H1 (cell line): Measurements from ENCODE around the gene CACNB2. TPM values are rescaled to one million over a fixed set of nuclear protein-coding genes. Genes with fewer than 3 reads are reported as not detected.

Experiments used
- CTCF ChIA-PET: fragments of 300-600 bp; sonication (Branson Sonifier 250); formaldehyde crosslinking; loops from one replicate; lab custom pipeline; 2021; ENCODE audit not compliant: partially characterized antibody; lab: Charles Lee
- POLR2A ChIA-PET: fragments of 300-600 bp; sonication (Branson Sonifier 250); formaldehyde crosslinking; loops from one replicate; lab custom pipeline; 2021; ENCODE audit warnings: inconsistent platforms; ENCODE audit not compliant: partially characterized antibody; lab: Charles Lee
- DNase-seq, 2 experiments: peaks; one replicate each; pipeline versions ENCODE4 v3.0.0 to v3.0.0-alpha.2; 2010 to 2022; ENCODE audit warnings: low spot score in 2 of 2, low read depth in 1 of 2, mixed read lengths in 1 of 2
- FAIRE-seq: peaks from 2 replicates; lab custom pipeline; 2011; peaks lifted over from hg19 to GRCh38; lab: Jason Lieb, UNC
- H2AFZ ChIP-seq: 2 replicates; pipeline ENCODE4 v1.8.1; 2012; ENCODE audit warnings: low read length, inconsistent platforms
- H2AK5ac ChIP-seq: 2 replicates; pipeline ENCODE4 v1.6.1; 2013; ENCODE audit warnings: low read depth, low read length
- H2BK120ac ChIP-seq: replicated peaks from 2 replicates; pipeline ENCODE3; 2013; ENCODE audit warnings: low read depth, low read length, inconsistent platforms
- H2BK12ac ChIP-seq: 2 replicates; pipeline ENCODE4 v1.6.1; 2013; ENCODE audit warnings: low read depth, low read length
- H2BK15ac ChIP-seq: 2 replicates; pipeline ENCODE4 v1.6.1; 2013; ENCODE audit warnings: low read length
- H2BK20ac ChIP-seq: 2 replicates; pipeline ENCODE4 v1.6.1; 2013; ENCODE audit warnings: low read length
- H2BK5ac ChIP-seq: 2 replicates; pipeline ENCODE4 v1.6.1; 2013; ENCODE audit warnings: low read depth, low read length
- H3K14ac ChIP-seq: 2 replicates; pipeline ENCODE4 v1.6.1; 2013; ENCODE audit warnings: inconsistent platforms; ENCODE audit not compliant: insufficient read length
- H3K18ac ChIP-seq: 2 replicates; pipeline ENCODE4 v1.6.1; 2013; ENCODE audit warnings: low read length; ENCODE audit errors: extremely low read depth
- H3K23ac ChIP-seq: 2 replicates; pipeline ENCODE4 v1.6.1; 2013; ENCODE audit warnings: inconsistent platforms; ENCODE audit not compliant: insufficient read length
- H3K23me2 ChIP-seq: 2 replicates; pipeline ENCODE4 v1.6.1; 2013; ENCODE audit warnings: low read depth, low read length
- H3K27ac ChIP-seq: 2 replicates; pipeline ENCODE4 v1.6.1; 2011; ENCODE audit warnings: low read depth, low read length, inconsistent platforms
- H3K27me3 ChIP-seq, 4 experiments: replicated peaks in 1 of 4; 1 replicate in 1 of 4; 2 replicates in 3 of 4; pipeline versions ENCODE4 v1.6.1 to v1.8.1; 2011 to 2013; ENCODE audit warnings: low read length in 3 of 4, mild to moderate bottlenecking in 3 of 4, inconsistent platforms in 2 of 4, mixed read lengths in 2 of 4, moderate library complexity in 1 of 4; ENCODE audit not compliant: control insufficient read depth in 3 of 4, insufficient read depth in 3 of 4; ENCODE audit errors: extremely low read depth in 1 of 4
- H3K36me3 ChIP-seq, 4 experiments: 2 replicates each; pipeline versions ENCODE4 v1.6.1 to v1.8.1; 2011 to 2013; ENCODE audit warnings: mild to moderate bottlenecking in 4 of 4, low read length in 3 of 4, moderate library complexity in 2 of 4, control low read depth in 1 of 4, inconsistent platforms in 1 of 4; ENCODE audit not compliant: insufficient read depth in 4 of 4, control insufficient read depth in 2 of 4
- H3K4ac ChIP-seq: replicated peaks from 2 replicates; pipeline ENCODE3; 2013; ENCODE audit warnings: low read length, low read depth, mixed read lengths, inconsistent platforms; ENCODE audit not compliant: insufficient read length
- H3K4me1 ChIP-seq, 4 experiments: replicated peaks in 1 of 4; 1 replicate in 1 of 4; 2 replicates in 3 of 4; pipeline versions ENCODE4 v1.6.1 to v1.8.1; 2011 to 2013; ENCODE audit warnings: low read length in 3 of 4, inconsistent platforms in 2 of 4, mixed read lengths in 1 of 4; ENCODE audit not compliant: insufficient read depth in 4 of 4, control insufficient read depth in 3 of 4
- H3K4me2 ChIP-seq, 2 experiments: 2 replicates each; pipeline versions ENCODE4 v1.6.1 to v1.8.1; 2011 to 2013; ENCODE audit warnings: low read depth in 2 of 2, low read length in 2 of 2, control low read depth in 1 of 2, inconsistent platforms in 1 of 2, mild to moderate bottlenecking in 1 of 2; ENCODE audit not compliant: insufficient read depth in 1 of 2
- H3K4me3 ChIP-seq, 4 experiments: fragments of 200-600, 300-600 bp in 1 of 4; sonication (generic), shearing (Covaris generic), sonication (Bioruptor Twin) in 1 of 4; 2 replicates each; pipeline versions ENCODE4 v1.5.1 to v1.8.1; 2011 to 2016; ENCODE audit warnings: low read length in 4 of 4, low read depth in 3 of 4, control low read depth in 2 of 4, inconsistent platforms in 2 of 4, mild to moderate bottlenecking in 2 of 4, mixed read lengths in 1 of 4, moderate library complexity in 1 of 4; ENCODE audit not compliant: insufficient read depth in 2 of 4; ENCODE audit errors: extremely low read depth in 1 of 4
- H3K56ac ChIP-seq: replicated peaks from 2 replicates; pipeline ENCODE3; 2013; ENCODE audit warnings: low read depth, mild to moderate bottlenecking, mixed read lengths, low read length, inconsistent platforms; ENCODE audit not compliant: insufficient read length
- H3K79me1 ChIP-seq: 2 replicates; pipeline ENCODE4 v1.6.1; 2013; ENCODE audit warnings: low read depth, low read length, control low read depth
- H3K79me2 ChIP-seq, 2 experiments: 2 replicates each; pipeline versions ENCODE4 v1.6.1 to v1.8.1; 2012 to 2013; ENCODE audit warnings: low read length in 2 of 2, mild to moderate bottlenecking in 2 of 2, inconsistent platforms in 1 of 2; ENCODE audit not compliant: insufficient read depth in 2 of 2, control insufficient read depth in 1 of 2
- H3K9ac ChIP-seq, 4 experiments: replicated peaks in 1 of 4; 1 replicate in 1 of 4; 2 replicates in 3 of 4; pipeline versions ENCODE4 v1.6.1 to v1.8.1; 2011 to 2013; ENCODE audit warnings: low read depth in 3 of 4, low read length in 3 of 4, control low read depth in 2 of 4, mild to moderate bottlenecking in 2 of 4, moderate library complexity in 2 of 4, inconsistent platforms in 1 of 4; ENCODE audit errors: extremely low read depth in 1 of 4
- H3K9me3 ChIP-seq, 2 experiments: 2 replicates each; pipeline versions ENCODE4 v1.6.1 to v1.8.1; 2012 to 2013; ENCODE audit warnings: mild to moderate bottlenecking in 2 of 2, moderate library complexity in 2 of 2, control low read depth in 1 of 2, inconsistent platforms in 1 of 2, low read depth in 1 of 2, low read length in 1 of 2, mixed read lengths in 1 of 2; ENCODE audit not compliant: insufficient read depth in 2 of 2
- H4K20me1 ChIP-seq, 2 experiments: replicated peaks in 1 of 2; 2 replicates each; pipeline versions ENCODE3 to v1.8.1; 2011 to 2013; ENCODE audit warnings: inconsistent platforms in 2 of 2, low read length in 2 of 2, mild to moderate bottlenecking in 1 of 2; ENCODE audit not compliant: insufficient read depth in 2 of 2, control insufficient read depth in 1 of 2
- H4K5ac ChIP-seq: 2 replicates; pipeline ENCODE4 v1.6.1; 2013; ENCODE audit warnings: low read length, low read depth, mixed read lengths, inconsistent platforms; ENCODE audit not compliant: insufficient read length
- H4K8ac ChIP-seq: 2 replicates; pipeline ENCODE4 v1.8.0; 2013; ENCODE audit warnings: mild to moderate bottlenecking, moderate library complexity, low read length, inconsistent platforms; ENCODE audit not compliant: insufficient read depth; ENCODE audit errors: extremely low read depth
- H4K91ac ChIP-seq: replicated peaks from 2 replicates; pipeline ENCODE3; 2013; ENCODE audit warnings: low read length, mixed read lengths, inconsistent platforms; ENCODE audit not compliant: insufficient read length
- ATF2 ChIP-seq: IDR thresholded peaks from 2 replicates; pipeline ENCODE4 v1.6.1; 2012; ENCODE audit warnings: low read length, inconsistent platforms
- FOSL1 ChIP-seq: IDR thresholded peaks from 2 replicates; pipeline ENCODE4 v1.6.1; 2011; ENCODE audit warnings: mild to moderate bottlenecking, low read depth, low read length, moderate library complexity; ENCODE audit not compliant: insufficient read depth
- JUN ChIP-seq: IDR thresholded peaks from 2 replicates; pipeline ENCODE4 v1.6.1; 2011; ENCODE audit warnings: low read depth, mild to moderate bottlenecking, improper control_type of control experiment, low read length
- MAX ChIP-seq: IDR thresholded peaks from 2 replicates; pipeline ENCODE4 v1.6.1; 2012; ENCODE audit warnings: inconsistent platforms
- POU5F1 ChIP-seq: IDR thresholded peaks from 2 replicates; pipeline ENCODE4 v1.6.1; 2011; ENCODE audit warnings: low read depth, mild to moderate bottlenecking, low read length, moderate library complexity
- RNF2 ChIP-seq: fragments of 200-900, 300-1000 bp; sonication (generic); IDR thresholded peaks from 2 replicates; pipeline ENCODE4 v1.7.1; 2016; ENCODE audit warnings: borderline replicate concordance, low read depth, mild to moderate bottlenecking, antibody characterized with exemption, low read length; ENCODE audit not compliant: poor library complexity, severe bottlenecking; ENCODE audit errors: missing control alignments
- RXRA ChIP-seq: IDR thresholded peaks from 2 replicates; pipeline ENCODE4 v1.6.1; 2011; ENCODE audit warnings: low read depth, mild to moderate bottlenecking, low read length, moderate library complexity; ENCODE audit not compliant: insufficient read depth
- SIRT6 ChIP-seq: IDR thresholded peaks from one replicate; pipeline ENCODE4 v1.7.1; 2012; ENCODE audit warnings: low read length, inconsistent platforms
- SUZ12 ChIP-seq: fragments of 200-600 bp; sonication (generic); IDR thresholded peaks from 2 replicates; pipeline ENCODE4 v1.6.1; 2012; ENCODE audit warnings: mild to moderate bottlenecking, inconsistent platforms, low read length, moderate library complexity, mixed read lengths
- TAF7 ChIP-seq: optimal IDR thresholded peaks from 2 replicates; pipeline ENCODE3; 2011; ENCODE audit warnings: low read depth, mild to moderate bottlenecking, inconsistent platforms, low read length, moderate library complexity, borderline replicate concordance
- TBP ChIP-seq: IDR thresholded peaks from 2 replicates; pipeline ENCODE4 v1.6.1; 2011; ENCODE audit warnings: low read depth, low read length, improper control_type of control experiment
- YY1 ChIP-seq: IDR thresholded peaks from 2 replicates; pipeline ENCODE4 v1.6.1; 2011; ENCODE audit warnings: low read depth, mild to moderate bottlenecking, low read length
- WGBS, 2 experiments: shearing (Covaris generic) in 1 of 2; methylation state at CpG; one replicate each; pipeline versions ENCODE4 v1.1.6 to v1.1.7; 2013 to 2015; ENCODE audit warnings: low lambda C conversion rate in 2 of 2, mixed read lengths in 2 of 2, inconsistent platforms in 1 of 2, low coverage in 1 of 2, missing lambda C conversion rate in 1 of 2; ENCODE audit not compliant: insufficient replicate concordance in 2 of 2, insufficient coverage in 1 of 2, insufficient read length in 1 of 2; ENCODE audit errors: extremely low coverage in 1 of 2, missing lambda C conversion rate in 1 of 2; 5-methylcytosine and 5-hydroxymethylcytosine counted together
- polyA plus RNA-seq, 7 experiments: library from polyadenylated mRNA; depleted of rRNA in 3 of 7; stranded (reverse) in 5 of 7; unstranded in 2 of 7; fragments of >200 nt in 5 of 7; fragments of 200-250 nt in 2 of 7; gene quantifications; 1 replicate in 5 of 7; 2 replicates in 1 of 7; 4 replicates in 1 of 7; pipeline versions ENCODE4 v1.2.1 to v1.2.3, GENCODE V29; 2011 to 2013; ENCODE audit warnings: missing spikeins in 2 of 7, mixed read lengths in 2 of 7
- total RNA-seq: library from RNA; stranded (reverse); fragmentation: NEBNext Ultra II Directional; extraction: Animal tissue kit (Norgen Biotek cat#: 25700); gene quantifications from 2 replicates; pipeline ENCODE4 v1.2.1, GENCODE V29; 2021

CACNB2 gene
- total and polyA plus RNA-seq, 2 of the 8 experiments (the other 6 are each of a cell fraction or from before 2014, with no cell fraction given), result 2.4 to 3.2 TPM

GRCh38 chr10:18469125-18469524 is 328.9 kb downstream of the CACNB2 start:
- Histone ChIP-seq H2BK12ac (no peak overlapping the region), H3K79me2 (no peaks in the 10 kb centered on the region), H2AK5ac (no peak overlapping the region), H4K5ac (no peak overlapping the region), H4K91ac (no peak overlapping the region), H2BK120ac (no peak overlapping the region), H3K4me1 (peaks cover 0 to under 1% (median 0%) of the 10 kb centered on the region in 4 experiments; a peak in 1 of 7 replicates), H3K9ac (no peak overlapping the region), H3K56ac (no peak overlapping the region), H3K4ac (no peak overlapping the region), H2BK15ac (no peak overlapping the region), H2AFZ (no peak overlapping the region), H3K23me2 (no peaks in the 10 kb centered on the region; the same call in 1 of the 2 replicates), H3K27me3 (no peaks in the 10 kb centered on the region), H4K20me1 (no peaks in the 10 kb centered on the region), H3K9me3 (no peaks in the 10 kb centered on the region), H2BK5ac (no peak overlapping the region), H3K23ac (no peak overlapping the region), H3K4me3 (no peak overlapping the region), H3K79me1 (no peaks in the 10 kb centered on the region), H3K14ac (no peak overlapping the region), H3K4me2 (no peak overlapping the region), H3K27ac (no peak overlapping the region), H3K36me3 (no peaks in the 10 kb centered on the region), H3K18ac (no peak overlapping the region), H2BK20ac (no peak overlapping the region), H4K8ac (no peak overlapping the region)
- FAIRE-seq, result no peak
- ChIA-PET CTCF (interaction anchor here (0.6 to 0.9 kb wide), 3 partner anchors 9 to 71 kb away, joined by 3 to 4 read pairs (median 4); no protein-coding TSS in a partner anchor), POLR2A (no interaction called here)
- no peak for DNase-seq
- 97% methylated on average over 2 of the region's 2 CpGs; no CpG with 5 or more reads in 1 of the 2 experiments for WGBS, 2 experiments
- TF ChIP-seq JUN (no peak), POU5F1 (no peak), TAF7 (no peak), SIRT6 (no peak), RXRA (no peak), ATF2 (no peak), MAX (no peak), YY1 (no peak), RNF2 (no peak), TBP (no peak), SUZ12 (no peak), FOSL1 (no peak)
